ENCODE results near the gene DPYSL3.

DNA sequence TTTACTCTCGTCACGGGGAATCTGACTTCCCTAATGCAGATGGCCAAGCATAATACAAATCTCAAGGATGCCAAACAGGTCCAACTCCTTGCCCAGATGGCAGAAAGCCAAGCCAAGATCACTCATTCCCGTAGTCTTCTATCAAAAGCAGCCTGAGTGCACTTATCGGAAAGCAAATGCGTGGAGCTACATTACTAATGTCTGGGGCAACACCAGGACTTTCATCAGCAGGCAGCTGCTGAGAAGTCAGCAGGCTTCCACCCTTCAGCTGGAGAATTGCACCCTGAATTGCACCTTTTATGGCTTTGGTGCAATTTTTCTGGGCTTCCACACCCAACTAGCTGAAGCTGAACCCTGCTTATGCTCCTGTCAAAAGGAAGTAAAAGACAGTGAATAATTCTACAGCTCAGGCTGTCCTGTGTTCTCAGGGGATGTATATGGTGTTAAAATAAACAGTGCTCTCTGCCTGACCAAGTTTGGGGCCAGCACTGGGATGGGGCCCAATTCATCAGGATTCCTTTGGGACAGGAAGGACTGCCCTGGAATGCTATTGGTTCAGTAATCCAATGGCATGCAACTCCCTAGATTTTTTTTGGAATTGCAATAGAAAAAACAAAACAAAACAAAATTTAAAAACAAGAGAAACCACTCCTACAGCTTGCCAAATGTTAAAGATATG is 92.6 kb downstream of the DPYSL3 start:
- TF ChIP-seq, protein P1, sequence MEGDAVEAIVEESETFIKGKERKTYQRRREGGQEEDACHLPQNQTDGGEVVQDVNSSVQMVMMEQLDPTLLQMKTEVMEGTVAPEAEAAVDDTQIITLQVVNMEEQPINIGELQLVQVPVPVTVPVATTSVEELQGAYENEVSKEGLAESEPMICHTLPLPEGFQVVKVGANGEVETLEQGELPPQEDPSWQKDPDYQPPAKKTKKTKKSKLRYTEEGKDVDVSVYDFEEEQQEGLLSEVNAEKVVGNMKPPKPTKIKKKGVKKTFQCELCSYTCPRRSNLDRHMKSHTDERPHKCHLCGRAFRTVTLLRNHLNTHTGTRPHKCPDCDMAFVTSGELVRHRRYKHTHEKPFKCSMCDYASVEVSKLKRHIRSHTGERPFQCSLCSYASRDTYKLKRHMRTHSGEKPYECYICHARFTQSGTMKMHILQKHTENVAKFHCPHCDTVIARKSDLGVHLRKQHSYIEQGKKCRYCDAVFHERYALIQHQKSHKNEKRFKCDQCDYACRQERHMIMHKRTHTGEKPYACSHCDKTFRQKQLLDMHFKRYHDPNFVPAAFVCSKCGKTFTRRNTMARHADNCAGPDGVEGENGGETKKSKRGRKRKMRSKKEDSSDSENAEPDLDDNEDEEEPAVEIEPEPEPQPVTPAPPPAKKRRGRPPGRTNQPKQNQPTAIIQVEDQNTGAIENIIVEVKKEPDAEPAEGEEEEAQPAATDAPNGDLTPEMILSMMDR (optimal IDR thresholded peaks at IDR 0.05 in 1 of 3, IDR thresholded peaks at IDR 0.05 in 1 of 3, conservative IDR thresholded peaks at IDR 0.05 in 1 of 3; ENCODE audit: extremely low read depth in 1 of 3, insufficient read depth in 2 of 3, low read length in 3 of 3) = no peak
- no peak for TF ChIP-seq EZH2 (IDR thresholded peaks at IDR 0.05; ENCODE audit: low read length)
